GM20000 (cell line): ENCODE measurements around the gene AFF3.

Source experiments
- DNase-seq: peaks from one replicate; pipeline ENCODE4 v3.0.0; 2012; ENCODE audit warnings: low spot score
- TF ChIP-seq, protein P1 (sequence below): IDR thresholded peaks from 2 replicates; pipeline ENCODE4 v1.5.1; 2012; ENCODE audit warnings: mild to moderate bottlenecking, control low read depth; ENCODE audit errors: extremely low read depth, missing control alignments

The AFF3 gene

GRCh38 chr2:100009743-100010142, 132.6 kb downstream of the AFF3 start:
- TF ChIP-seq, protein P1, sequence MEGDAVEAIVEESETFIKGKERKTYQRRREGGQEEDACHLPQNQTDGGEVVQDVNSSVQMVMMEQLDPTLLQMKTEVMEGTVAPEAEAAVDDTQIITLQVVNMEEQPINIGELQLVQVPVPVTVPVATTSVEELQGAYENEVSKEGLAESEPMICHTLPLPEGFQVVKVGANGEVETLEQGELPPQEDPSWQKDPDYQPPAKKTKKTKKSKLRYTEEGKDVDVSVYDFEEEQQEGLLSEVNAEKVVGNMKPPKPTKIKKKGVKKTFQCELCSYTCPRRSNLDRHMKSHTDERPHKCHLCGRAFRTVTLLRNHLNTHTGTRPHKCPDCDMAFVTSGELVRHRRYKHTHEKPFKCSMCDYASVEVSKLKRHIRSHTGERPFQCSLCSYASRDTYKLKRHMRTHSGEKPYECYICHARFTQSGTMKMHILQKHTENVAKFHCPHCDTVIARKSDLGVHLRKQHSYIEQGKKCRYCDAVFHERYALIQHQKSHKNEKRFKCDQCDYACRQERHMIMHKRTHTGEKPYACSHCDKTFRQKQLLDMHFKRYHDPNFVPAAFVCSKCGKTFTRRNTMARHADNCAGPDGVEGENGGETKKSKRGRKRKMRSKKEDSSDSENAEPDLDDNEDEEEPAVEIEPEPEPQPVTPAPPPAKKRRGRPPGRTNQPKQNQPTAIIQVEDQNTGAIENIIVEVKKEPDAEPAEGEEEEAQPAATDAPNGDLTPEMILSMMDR, result no peak
- no peak for DNase-seq

DNA sequence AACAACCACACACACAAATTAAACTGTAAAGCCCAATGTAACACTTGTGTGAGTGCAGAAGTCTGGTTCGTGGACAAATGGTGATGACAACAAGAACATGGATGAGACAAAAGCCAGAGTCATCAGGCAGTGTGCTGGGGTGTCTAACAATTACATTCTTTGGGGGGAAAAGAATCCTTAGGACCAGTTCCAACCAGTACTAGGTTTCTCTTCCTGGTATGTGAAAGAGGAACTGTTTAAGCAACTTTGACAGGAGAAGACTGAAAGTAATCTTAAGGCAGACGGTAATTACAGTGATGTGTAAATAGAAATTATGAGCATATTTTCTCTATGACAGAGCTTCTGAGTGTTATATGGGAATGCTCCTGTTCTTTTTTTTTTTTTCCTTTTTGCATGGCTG, 133.4 kb downstream of the AFF3 start:
- DNase-seq, result no peak
- TF ChIP-seq, protein P1, result no peak

DNA sequence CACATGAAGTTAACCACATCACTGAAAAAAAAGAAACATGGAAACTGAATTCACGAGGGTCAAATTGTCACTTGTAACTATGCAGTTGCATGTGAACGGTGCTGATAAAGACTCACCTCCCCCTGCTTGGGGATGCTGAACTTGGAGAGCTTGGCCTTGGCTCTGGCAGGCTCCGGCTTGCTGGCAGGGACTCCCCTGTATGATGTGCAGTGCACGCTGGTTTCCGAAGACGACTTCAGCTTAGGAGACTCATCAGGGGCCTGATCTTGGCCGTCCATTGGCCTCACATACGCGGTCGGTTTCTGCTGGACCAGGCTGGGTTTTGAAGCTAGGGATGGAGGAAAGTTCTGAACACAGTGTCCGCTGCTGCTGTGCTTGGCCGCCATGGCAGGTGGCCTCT, 135.9 kb downstream of the AFF3 start:
- TF ChIP-seq, protein P1, result no peak

DNA sequence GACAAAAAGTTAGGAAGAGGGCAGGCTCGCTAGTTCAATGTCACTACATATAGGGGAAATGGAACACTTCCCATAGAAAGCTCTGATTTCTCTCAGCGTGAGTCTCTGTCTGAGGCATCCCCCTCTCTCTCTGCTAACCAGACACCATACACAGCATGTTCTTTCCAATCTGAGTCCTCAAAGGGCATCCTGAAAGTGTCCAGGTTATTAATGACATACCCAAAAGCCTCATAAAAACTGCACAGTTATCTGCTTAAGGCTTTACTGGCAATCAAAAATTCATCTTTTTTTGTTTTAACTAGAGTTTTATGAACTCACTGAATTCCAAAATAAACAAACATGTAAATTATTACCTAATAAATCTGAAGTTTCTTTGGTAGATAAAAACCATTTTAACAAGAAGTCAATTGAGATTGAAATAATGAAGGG, 137.4 kb downstream of the AFF3 start:
- TF ChIP-seq, protein P1, result no peak
- DNase-seq, result no peak

More for the DNA sequence above, 135.9 kb downstream of the AFF3 start:
- no peak for DNase-seq

- no peak for DNase-seq
- TF ChIP-seq, protein P1, result no peak
These were observed 138.0 kb downstream of the AFF3 start for GRCh38 chr2:100004348-100004884.

DNA sequence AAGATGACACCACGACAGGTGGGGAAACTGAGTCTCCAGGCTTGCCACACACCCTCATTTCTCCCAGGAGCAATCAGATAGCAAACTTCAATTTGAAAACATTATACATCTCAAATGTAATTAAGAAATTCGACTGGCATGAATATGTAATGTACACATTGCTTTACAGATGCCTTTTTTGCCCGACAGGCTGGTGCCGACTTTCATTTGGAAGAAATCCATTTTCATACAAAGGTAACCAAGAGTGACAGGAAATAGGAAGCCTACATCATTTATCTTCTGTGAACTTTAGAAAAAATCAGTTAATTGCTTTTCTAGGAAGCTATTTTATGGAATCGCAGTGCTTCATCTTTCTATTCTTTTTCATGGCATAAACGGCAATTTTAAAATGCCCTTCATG, 140.3 kb downstream of the AFF3 start:
- no peak for DNase-seq
- TF ChIP-seq, protein P1, result no peak

DNA sequence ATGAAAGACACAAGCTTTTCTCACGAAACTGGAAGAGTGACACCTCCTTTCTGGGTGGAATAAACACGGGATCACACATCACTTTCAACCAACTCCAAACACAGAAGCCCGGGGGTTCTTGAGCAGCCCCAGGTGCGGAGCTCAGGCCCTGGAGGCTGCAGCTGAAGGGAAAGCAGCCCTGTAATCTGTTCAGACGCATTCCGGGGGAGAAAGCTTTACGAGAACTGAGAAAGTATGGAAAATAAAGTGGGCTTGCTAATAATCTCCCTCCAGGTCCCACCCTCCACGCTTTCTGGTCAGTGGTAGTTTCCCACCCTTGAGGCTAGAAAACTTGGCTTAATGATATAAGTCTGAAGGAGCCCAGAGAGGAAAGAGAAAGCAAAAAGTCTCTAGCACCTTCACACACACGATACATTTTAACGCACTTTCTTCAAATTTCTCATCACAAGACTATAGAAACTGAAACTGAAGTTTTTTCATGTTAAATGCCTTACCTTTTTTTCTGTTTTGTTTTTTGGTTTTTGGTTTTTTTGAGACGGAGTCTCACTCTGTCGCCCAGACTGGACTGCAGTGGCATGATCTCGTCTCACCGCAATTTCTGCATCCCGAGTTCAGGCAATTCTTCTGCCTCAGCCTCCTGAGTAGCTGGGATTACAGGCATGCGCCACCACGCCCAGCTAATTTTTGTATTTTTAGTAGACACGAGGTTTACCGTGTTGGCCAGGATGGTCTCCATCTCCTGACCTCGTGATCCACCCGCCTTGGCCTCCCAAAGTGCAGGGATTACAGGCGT, 141.3 kb downstream of the AFF3 start:
- DNase-seq, result peak; percentile 49
- TF ChIP-seq, protein P1, result no peak
